GM12878 (cell line): ENCODE results near the gene ARFRP1. TPM values are rescaled to one million over a fixed set of nuclear protein-coding genes. Genes with fewer than 3 reads are reported as not detected.

Experiments used
- ATAC-seq: fragments of 200-7000 bp; cut with Tn5 transposase; 3 replicates; pipeline ENCODE4 v1.9.1; 2020; ENCODE audit warnings: mild to moderate bottlenecking, moderate library complexity
- BruUV-seq: library from RNA; stranded (reverse); fragments of 400-500 nt; replicated peaks from 2 replicates; lab custom pipeline; 2021; lab: Mats Ljungman, UMichigan
- CTCF ChIA-PET: fragments of 300-600 bp; sonication (Branson Sonifier 250); formaldehyde crosslinking; extraction: SDS; loops from one replicate; lab custom pipeline; 2021; ENCODE audit warnings: inconsistent platforms; lab: Yijun Ruan, JAX
- POLR2A ChIA-PET: fragments of 350-600 bp; formaldehyde crosslinking; extraction: SDS; loops from one replicate; lab custom pipeline; 2021; ENCODE audit warnings: inconsistent platforms; lab: Charles Lee
- RAD21 ChIA-PET: fragments of 300-600 bp; sonication (Branson Sonifier 250); formaldehyde crosslinking; loops from one replicate; lab custom pipeline; 2023; ENCODE audit warnings: antibody characterized with exemption; ENCODE audit not compliant: unreplicated experiment; lab: Charles Lee
- SMC1A ChIA-PET: fragments of 300-600 bp; sonication (Branson Sonifier 250); formaldehyde crosslinking; loops from one replicate; lab custom pipeline; 2023; ENCODE audit not compliant: unreplicated experiment, uncharacterized antibody; lab: Charles Lee
- DNase-seq: peaks from one replicate; pipeline ENCODE4 v3.0.0-alpha.2; 2011; ENCODE audit warnings: low read depth, low spot score
- FAIRE-seq: peaks from 3 replicates; lab custom pipeline; 2011; peaks lifted over from hg19 to GRCh38; lab: Jason Lieb, UNC
- H2AFZ ChIP-seq: 2 replicates; pipeline ENCODE4 v1.6.0; 2011; ENCODE audit warnings: low read depth, low read length, control low read depth; ENCODE audit not compliant: control insufficient read depth
- H3K27ac ChIP-seq: 2 replicates; pipeline ENCODE4 v1.5.1; 2011; ENCODE audit warnings: control low read depth; ENCODE audit not compliant: control insufficient read depth, insufficient read depth
- H3K27me3 ChIP-seq, 2 experiments: replicated peaks in 1 of 2; 2 replicates each; pipeline versions ENCODE4 v1.6.0 to v1.6.1; 2011; ENCODE audit warnings: low read length in 1 of 2; ENCODE audit not compliant: control insufficient read depth in 2 of 2, insufficient read depth in 2 of 2
- H3K36me3 ChIP-seq, 2 experiments: 2 replicates each; pipeline ENCODE4 v1.5.1; 2011; ENCODE audit warnings: low read length in 1 of 2; ENCODE audit not compliant: control insufficient read depth in 2 of 2, insufficient read depth in 2 of 2
- H3K4me1 ChIP-seq: 2 replicates; pipeline ENCODE4 v1.6.1; 2011; ENCODE audit warnings: mild to moderate bottlenecking, low read length, moderate library complexity, mixed read lengths; ENCODE audit not compliant: control insufficient read depth, insufficient read depth
- H3K4me2 ChIP-seq: 2 replicates; pipeline ENCODE4 v1.6.0; 2011; ENCODE audit warnings: control low read depth; ENCODE audit not compliant: control insufficient read depth, insufficient read depth
- H3K4me3 ChIP-seq: fragments of 200-600 bp; sonication (generic); 2 replicates; pipeline ENCODE4 v1.5.1; 2016
- H3K79me2 ChIP-seq: 2 replicates; pipeline ENCODE4 v1.6.0; 2011; ENCODE audit warnings: low read length; ENCODE audit not compliant: control insufficient read depth, insufficient read depth
- H3K9ac ChIP-seq: 2 replicates; pipeline ENCODE4 v1.8.0; 2011; ENCODE audit warnings: low read length, control low read depth, mixed read lengths; ENCODE audit not compliant: control insufficient read depth, insufficient read depth
- H3K9me3 ChIP-seq: replicated peaks from 3 replicates; pipeline ENCODE4 v1.5.1; 2011; ENCODE audit warnings: mild to moderate bottlenecking, low read length; ENCODE audit not compliant: control insufficient read depth, insufficient read depth
- H4K20me1 ChIP-seq: 2 replicates; pipeline ENCODE4 v1.6.0; 2011; ENCODE audit not compliant: control insufficient read depth, insufficient read depth
- BHLHE40 ChIP-seq, 2 experiments: fragments of 450-650 bp in 1 of 2; IDR thresholded peaks; 2 replicates each; pipeline ENCODE4 v1.6.1; 2011 to 2017; ENCODE audit warnings: low read depth in 2 of 2, borderline replicate concordance in 1 of 2, improper control_type of control experiment in 1 of 2, low read length in 1 of 2, mild to moderate bottlenecking in 1 of 2
- CREM ChIP-seq: IDR thresholded peaks from 2 replicates; pipeline ENCODE4 v1.6.1; 2014; ENCODE audit warnings: antibody characterized with exemption, low read depth
- EGR1 ChIP-seq, 2 experiments: IDR thresholded peaks; 1 replicate in 1 of 2; 2 replicates in 1 of 2; pipeline ENCODE4 v1.6.1; 2011 to 2012; ENCODE audit warnings: low read depth in 2 of 2, low read length in 2 of 2, borderline replicate concordance in 1 of 2, mild to moderate bottlenecking in 1 of 2, moderate library complexity in 1 of 2
- NR2F1 ChIP-seq: fragments of 450-650 bp; conservative IDR thresholded peaks from 2 replicates; pipeline ENCODE4 v1.6.1; 2017; ENCODE audit warnings: mild to moderate bottlenecking
- POLR2A ChIP-seq: IDR thresholded peaks from 2 replicates; pipeline ENCODE4 v1.6.1; 2011; ENCODE audit warnings: low read depth, mild to moderate bottlenecking, low read length
- POU2F2 ChIP-seq: IDR thresholded peaks from 3 replicates; pipeline ENCODE4 v1.6.1; 2011; ENCODE audit warnings: low read depth, mild to moderate bottlenecking, low read length, borderline replicate concordance
- RCOR1 ChIP-seq: conservative IDR thresholded peaks from 2 replicates; pipeline ENCODE4 v1.6.1; 2012; ENCODE audit warnings: low read depth, low read length, improper control_type of control experiment
- ZNF384 ChIP-seq: IDR thresholded peaks from 2 replicates; pipeline ENCODE4 v1.6.1; 2012; ENCODE audit warnings: low read depth, mild to moderate bottlenecking, low read length, improper control_type of control experiment, borderline replicate concordance
- WGBS: methylation state at CpG from one replicate; pipeline ENCODE4 v1.1.6; 2016; ENCODE audit warnings: low lambda C conversion rate; ENCODE audit not compliant: insufficient replicate concordance, insufficient coverage; ENCODE audit errors: missing lambda C conversion rate; 5-methylcytosine and 5-hydroxymethylcytosine counted together
- in situ Hi-C: fragments of 300-500 bp; cut with MboI; formaldehyde crosslinking; loops from 9 replicates; pipeline ENCODE4 v1.14.3; 2018; ENCODE audit warnings: mixed read lengths
- intact Hi-C: fragments of 100-400 bp; cut with micrococcal nuclease; formaldehyde crosslinking; loops from one replicate; pipeline ENCODE4 v1.14.2; 2022; ENCODE audit not compliant: unreplicated experiment
- polyA plus RNA-seq, 11 experiments: library from polyadenylated mRNA; depleted of rRNA in 4 of 11; unstranded in 6 of 11; stranded (reverse) in 5 of 11; fragments of >200 nt; fragmentation: Nextera tagmentation in 4 of 11; fragmentation: Illumina TruSeq in 1 of 11; extraction: Ambion mirVana in 4 of 11; extraction: Trizol in 1 of 11; gene quantifications; 1 replicate in 1 of 11; 2 replicates in 10 of 11; pipeline versions ENCODE4 v1.2.1 to v1.2.3, GENCODE V29; 2011 to 2016; ENCODE audit warnings: inconsistent platforms in 2 of 11, missing spikeins in 2 of 11, low read depth in 1 of 11
- total RNA-seq, 4 experiments: library from RNA; depleted of rRNA in 3 of 4; stranded (reverse); fragments of >200 nt in 3 of 4; fragmentation: Illumina TruSeq in 1 of 4; extraction: Trizol in 1 of 4; gene quantifications; 2 replicates each; pipeline versions ENCODE4 v1.2.1 to v1.2.3, GENCODE V29; 2013 to 2021

The ARFRP1 gene
- total and polyA plus RNA-seq, 10 of the 15 experiments (the other 5 are each of a cell fraction or from before 2014, with no cell fraction given): 0.37 to 71.7 (median 34.6) TPM

DNA sequence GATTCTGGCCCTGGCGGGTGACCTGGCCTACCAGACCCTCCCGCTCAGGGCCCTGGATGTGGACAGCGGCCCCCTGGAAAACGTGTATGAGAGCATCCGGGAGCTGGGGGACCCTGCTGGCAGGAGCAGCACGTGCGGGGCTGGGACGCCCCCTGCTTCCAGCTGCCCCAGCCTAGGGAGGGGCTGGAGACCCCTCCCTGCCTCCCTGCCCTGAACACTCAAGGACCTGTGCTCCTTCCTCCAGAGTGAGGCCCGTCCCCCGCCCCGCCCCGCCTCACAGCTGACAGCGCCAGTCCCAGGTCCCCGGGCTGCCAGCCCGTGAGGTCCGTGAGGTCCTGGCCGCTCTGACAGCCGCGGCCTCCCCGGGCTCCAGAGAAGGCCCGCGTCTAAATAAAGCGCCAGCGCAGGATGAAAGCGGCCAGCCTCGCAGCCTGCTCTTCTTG lies 30.9 kb upstream of the ARFRP1 start:
- peaks cover 33% of the 10 kb centered on the region for H3K4me1 ChIP-seq
- no peaks in the 10 kb centered on the region for H3K27me3 ChIP-seq
- FAIRE-seq (no peak), DNase-seq (no peak), ATAC-seq (peak; percentile 1; the same call in 1 of the 3 replicates)
- in situ Hi-C loops: no loop called here
- peaks cover 5 to 22% of the 10 kb centered on the region in 2 experiments; a peak in 3 of 4 replicates for H3K36me3 ChIP-seq
- H3K9me3 ChIP-seq: no peaks in the 10 kb centered on the region
- no peak overlapping the region for H2AFZ ChIP-seq
- H3K4me3 ChIP-seq: peak overlapping the region; percentile 84
- intact Hi-C loops: no loop called here
- TSS peak; percentile 29 for BruUV-seq
- peaks cover 17% of the 10 kb centered on the region for H3K79me2 ChIP-seq
- H3K4me2 ChIP-seq: peak overlapping the region; percentile 93
- TF ChIP-seq CREM: no peak
- TF ChIP-seq BHLHE40 (IDR thresholded peaks at IDR 0.05; ENCODE audit: borderline replicate concordance in 1 of 2, low read depth in 2 of 2, low read length in 1 of 2): peak in 1 of 2 experiments; percentile 67; a peak in 1 of 4 replicates
- H4K20me1 ChIP-seq: no peaks in the 10 kb centered on the region
- ChIA-PET CTCF (interaction anchor here (0.6 to 2.9 kb wide), 5 partner anchors 31 to 235 kb away, joined by 3 to 28 read pairs (median 3); partner anchors contain the start of genes ARFRP1 and ZGPAT), RAD21 (interaction anchor here (1.0 to 4.2 kb wide), 4 partner anchors 31 to 201 kb away, joined by 3 to 32 read pairs (median 4); partner anchors contain the start of genes ARFRP1, PTK6, TPD52L2 and ZGPAT), POLR2A (interaction anchor here (0.6 to 1.4 kb wide), 4 partner anchors 31 to 217 kb away, joined by 3 to 6 read pairs (median 4); partner anchors contain the start of genes ARFRP1 and ZGPAT), SMC1A (interaction anchor here (0.6 kb wide), 1 partner anchor 11 kb away, joined by 3 read pairs; no protein-coding TSS in a partner anchor)
- H3K27ac ChIP-seq: no peak overlapping the region; the same call in 1 of the 2 replicates
- WGBS: 44% methylated on average over 26 of the region's 26 CpGs
- no peak overlapping the region; the same call in 1 of the 2 replicates for H3K9ac ChIP-seq

DNA sequence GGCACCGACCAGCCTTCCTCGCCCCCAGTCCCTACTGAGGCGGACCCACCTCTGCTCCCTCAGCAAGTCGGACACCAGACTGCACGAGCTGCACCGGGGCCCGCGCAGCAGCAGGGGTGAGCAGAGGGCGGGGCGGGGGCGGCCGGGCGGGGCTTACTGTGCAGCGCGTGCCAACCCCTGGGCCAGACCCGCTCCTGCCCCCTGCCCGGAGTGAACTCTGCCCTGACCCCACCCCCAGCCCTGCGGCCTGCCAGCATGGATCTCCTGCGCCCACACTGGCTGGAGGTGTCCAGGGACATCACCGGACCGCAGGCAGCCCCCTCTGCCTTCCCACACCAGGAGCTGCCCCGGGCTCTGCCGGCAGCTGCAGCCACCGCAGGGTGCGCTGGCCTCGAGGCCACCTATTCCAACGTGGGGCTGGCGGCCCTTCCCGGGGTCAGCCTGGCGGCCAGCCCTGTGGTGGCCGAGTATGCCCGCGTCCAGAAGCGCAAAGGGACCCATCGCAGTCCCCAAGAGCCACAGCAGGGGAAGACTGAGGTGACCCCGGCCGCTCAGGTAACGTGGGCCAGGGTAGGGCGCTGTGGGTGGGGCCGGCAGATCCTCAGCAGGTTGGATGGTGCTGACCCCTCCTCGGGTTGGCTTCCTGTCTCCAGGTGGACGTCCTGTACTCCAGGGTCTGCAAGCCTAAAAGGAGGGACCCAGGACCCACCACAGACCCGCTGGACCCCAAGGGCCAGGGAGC lies 30.3 kb upstream of the ARFRP1 start:
- no peak for FAIRE-seq
- intact Hi-C loops: loop anchor here (2.0 kb wide), 2 partner anchors 31 to 127 kb away; partner anchors contain the start of genes ARFRP1 and TPD52L2
- peaks cover 17% of the 10 kb centered on the region for H3K79me2 ChIP-seq
- no peaks in the 10 kb centered on the region for H3K9me3 ChIP-seq
- H3K4me3 ChIP-seq: peak overlapping the region; percentile 84
- 45% methylated on average over 26 of the region's 43 CpGs for WGBS
- H2AFZ ChIP-seq: no peak overlapping the region
- peak overlapping the region; percentile 94; the same call in 1 of the 2 replicates for H3K27ac ChIP-seq
- RAD21 ChIA-PET: interaction anchor here (1.0 to 4.2 kb wide), 6 partner anchors 10 to 201 kb away, joined by 3 to 32 read pairs (median 4); partner anchors contain the start of genes ARFRP1, PTK6, TPD52L2 and ZGPAT
- ATAC-seq: peak; percentile 51
- H3K27me3 ChIP-seq: no peaks in the 10 kb centered on the region
- SMC1A ChIA-PET: interaction anchor here (0.6 kb wide), 1 partner anchor 10 kb away, joined by 3 read pairs; no protein-coding TSS in a partner anchor
- POLR2A ChIA-PET: interaction anchor here (1.0 to 1.4 kb wide), 2 partner anchors 31 to 217 kb away, joined by 3 to 4 read pairs; partner anchors contain the start of genes ARFRP1 and ZGPAT
- H4K20me1 ChIP-seq: no peaks in the 10 kb centered on the region
- TF ChIP-seq ZNF384: no peak
- peak in 1 of 2 experiments; percentile 61; a peak in 2 of 4 replicates for TF ChIP-seq BHLHE40 (IDR thresholded peaks at IDR 0.05; ENCODE audit: borderline replicate concordance in 1 of 2, low read depth in 2 of 2, low read length in 1 of 2)
- peak; percentile 73 for TF ChIP-seq POLR2A
- TF ChIP-seq EGR1 (IDR thresholded peaks at IDR 0.05; ENCODE audit: borderline replicate concordance in 1 of 2, low read depth in 2 of 2, low read length in 2 of 2): peak in 1 of 2 experiments; percentile 20; a peak in 1 of 3 replicates
- no peak for TF ChIP-seq CREM
- 0 out of 2 replicates have a peak, but pooled peaks have one; percentile 61 for TF ChIP-seq NR2F1
- TF ChIP-seq RCOR1: no peak
- no peak for TF ChIP-seq POU2F2
- CTCF ChIA-PET: interaction anchor here (0.6 to 2.9 kb wide), 3 partner anchors 31 to 236 kb away, joined by 3 to 28 read pairs (median 3); partner anchors contain the start of genes ARFRP1 and ZGPAT
- peak overlapping the region; percentile 12; the same call in 1 of the 2 replicates for H3K9ac ChIP-seq
- in situ Hi-C loops: no loop called here
- no TSS peak for BruUV-seq
- peaks cover 33% of the 10 kb centered on the region for H3K4me1 ChIP-seq
- DNase-seq: no peak
- H3K4me2 ChIP-seq: peak overlapping the region; percentile 93
- peaks cover 5 to 28% of the 10 kb centered on the region in 2 experiments; a peak in 3 of 4 replicates for H3K36me3 ChIP-seq
